GM18867 (cell line): ENCODE results near the gene TRIM49D1.
"Not testable (repeated sequence)": the region's sequence is repeated elsewhere in the genome, so short reads cannot be mapped to it uniquely, and the experiment has no call there.

Source experiments
- ATAC-seq: cut with Tn5 transposase; IDR thresholded peaks from one replicate; pipeline ENCODE4 v1.9.1; 2021; ENCODE audit warnings: mild to moderate bottlenecking, moderate library complexity; ENCODE audit not compliant: unreplicated experiment

The TRIM49D1 gene

GRCh38 chr11:89922195-89922660, at the start of gene TRIM49D1:
Gene TRIM49D1 (minus strand): TSS chr11:89922245. CDS start chr11:89917710, 4,535 bp downstream.
- no peak for ATAC-seq

- ATAC-seq = not testable (repeated sequence)
These were observed 43.7 kb upstream of the TRIM49D1 start, which contains the start of gene TRIM64 for GRCh38 chr11:89965737-89966136. Gene TRIM64 (plus strand): TSS chr11:89966037. CDS start chr11:89968504, 2,467 bp downstream.

- not testable (repeated sequence) for ATAC-seq
These were observed 38.8 kb upstream of the TRIM49D1 start for GRCh38 chr11:89960833-89961232.

- not testable (repeated sequence) for ATAC-seq
These were observed 1.7 kb upstream of the TRIM49D1 start, which contains the start of gene TRIM49D2 for GRCh38 chr11:89923764-89924163. Gene TRIM49D2 (plus strand): TSS chr11:89924064. CDS start chr11:89926762, 2,698 bp downstream.

- not testable (repeated sequence) for ATAC-seq
These were observed 21.2 kb downstream of the TRIM49D1 start for GRCh38 chr11:89900809-89901208.

- ATAC-seq = not testable (repeated sequence)
These were observed 28.8 kb downstream of the TRIM49D1 start for GRCh38 chr11:89893245-89893644.

- not testable (repeated sequence) for ATAC-seq
These were observed 44.5 kb downstream of the TRIM49D1 start for GRCh38 chr11:89877511-89877910.

- not testable (repeated sequence) for ATAC-seq
These were observed 49.5 kb downstream of the TRIM49D1 start for GRCh38 chr11:89872588-89872987.

- ATAC-seq = not testable (repeated sequence)
These were observed 56.8 kb downstream of the TRIM49D1 start for GRCh38 chr11:89865223-89865622.

- ATAC-seq = not testable (repeated sequence)
These were observed 57.9 kb downstream of the TRIM49D1 start for GRCh38 chr11:89863906-89864704.
